ENCODE measurements around the gene CFD.
A peak's percentile ranks its signal among the peaks of the same experiment; 100 is the strongest.

Gene CFD

GRCh38 chr19:824885-825284 is 34.6 kb upstream of the CFD start:
- Histone ChIP-seq H3K4me1 (ENCODE audit: control insufficient read depth, insufficient read depth, low read length) (no peaks in the 10 kb centered on the region), H3K27ac (ENCODE audit: extremely low read depth, low read depth, low read length) (no peak overlapping the region), H3K4me3 (ENCODE audit: low read depth, low read length) (no peak overlapping the region), H3K9me3 (ENCODE audit: control insufficient read depth, insufficient read depth, low read depth, low read length) (no peaks in the 10 kb centered on the region), H3K36me3 (ENCODE audit: control insufficient read depth in 2 of 2, insufficient read depth in 1 of 2, low read length in 2 of 2) (no peaks in the 10 kb centered on the region)
- ChIA-PET CTCF (interaction anchor here (1.5 kb wide), 1 partner anchor 11 kb away, joined by 3 read pairs; no protein-coding TSS in a partner anchor), POLR2A (interaction anchor here (0.6 kb wide), 1 partner anchor 141 kb away, joined by 8 read pairs; no protein-coding TSS in a partner anchor)
- TF ChIP-seq ZNF433 (tag by site-specific recombination; IDR thresholded peaks at IDR 0.05; ENCODE audit: low read depth), result no peak
- TF ChIP-seq EGR2 (tag by site-specific recombination; IDR thresholded peaks at IDR 0.05; ENCODE audit: low read depth), result no peak
- TF ChIP-seq ZNF580 (tag by site-specific recombination; IDR thresholded peaks at IDR 0.05), result no peak
- no peak for TF ChIP-seq HOXC10 (CRISPR knock-in tag; IDR thresholded peaks at IDR 0.05)
- TF ChIP-seq KLF17 (tag by site-specific recombination; IDR thresholded peaks at IDR 0.05), result no peak

- ChIA-PET POLR2A (interaction anchor here (1.1 to 1.2 kb wide), 2 partner anchors 26 to 53 kb away, joined by 4 read pairs; no protein-coding TSS in a partner anchor), CTCF (interaction anchor here (0.7 to 1.5 kb wide), 3 partner anchors 12 to 81 kb away, joined by 3 to 6 read pairs (median 3); no protein-coding TSS in a partner anchor)
- Histone ChIP-seq H3K9me3 (ENCODE audit: control insufficient read depth, insufficient read depth, low read depth, low read length) (no peaks in the 10 kb centered on the region), H3K36me3 (ENCODE audit: control insufficient read depth in 2 of 2, insufficient read depth in 1 of 2, low read length in 2 of 2) (no peaks in the 10 kb centered on the region), H3K4me3 (ENCODE audit: low read depth, low read length) (no peak overlapping the region), H3K27ac (ENCODE audit: extremely low read depth, low read depth, low read length) (no peak overlapping the region), H3K4me1 (ENCODE audit: control insufficient read depth, insufficient read depth, low read length) (no peaks in the 10 kb centered on the region)
- no peak for TF ChIP-seq MEIS1 (CRISPR knock-in tag; IDR thresholded peaks at IDR 0.05; ENCODE audit: borderline replicate concordance)
- TF ChIP-seq REST (tag by site-specific recombination; IDR thresholded peaks at IDR 0.05), result no peak
- TF ChIP-seq ZNF571 (tag by site-specific recombination; IDR thresholded peaks at IDR 0.05), result no peak
- no peak for TF ChIP-seq ZNF354C (tag by site-specific recombination; IDR thresholded peaks at IDR 0.05; ENCODE audit: borderline replicate concordance, low read depth)
- TF ChIP-seq PRDM10 (tag by site-specific recombination; IDR thresholded peaks at IDR 0.05), result 0 out of 2 replicates have a peak, but pooled peaks have one; percentile 45
- TF ChIP-seq ZEB2 (tag by site-specific recombination; IDR thresholded peaks at IDR 0.05), result no peak
- TF ChIP-seq ZNF121 (tag by site-specific recombination; IDR thresholded peaks at IDR 0.05), result peak; percentile 56; the same call in 1 of the 2 replicates
Measured at GRCh38 chr19:825897-826644, 33.4 kb upstream of the CFD start.
